Islet of Langerhans (tissue), 1 donor: ENCODE data around the gene ASIC3.
"Not testable (repeated sequence)": the region's sequence is repeated elsewhere in the genome, so short reads cannot be mapped to it uniquely, and the experiment has no call there.

Source experiments
- FAIRE-seq: peaks from one replicate; lab custom pipeline; 2011; peaks lifted over from hg19 to GRCh38; lab: Jason Lieb, UNC

The ASIC3 gene

DNA sequence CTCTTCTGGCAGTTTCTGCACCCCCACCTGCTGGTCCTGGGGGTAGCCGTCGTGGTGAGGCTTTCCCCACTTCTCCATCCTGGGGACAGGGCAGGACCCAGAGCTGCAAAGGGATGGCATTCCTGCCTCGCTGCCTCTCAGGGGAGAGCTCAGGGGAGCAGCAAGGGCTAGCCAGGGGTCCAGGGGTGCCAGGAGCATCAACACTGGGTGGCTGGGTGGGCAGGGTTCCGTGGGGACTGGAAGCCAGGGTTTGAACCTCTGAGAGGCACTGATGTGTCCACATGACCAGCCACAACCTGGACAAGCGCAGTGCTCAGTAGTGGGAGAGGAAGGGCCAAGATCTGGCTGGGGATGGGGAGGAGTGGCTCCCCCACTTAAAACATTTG is 14.5 kb upstream of the ASIC3 start:
- FAIRE-seq, result no peak

GRCh38 chr7:151034312-151035025 is 13.9 kb upstream of the ASIC3 start:
- FAIRE-seq, result no peak

DNA sequence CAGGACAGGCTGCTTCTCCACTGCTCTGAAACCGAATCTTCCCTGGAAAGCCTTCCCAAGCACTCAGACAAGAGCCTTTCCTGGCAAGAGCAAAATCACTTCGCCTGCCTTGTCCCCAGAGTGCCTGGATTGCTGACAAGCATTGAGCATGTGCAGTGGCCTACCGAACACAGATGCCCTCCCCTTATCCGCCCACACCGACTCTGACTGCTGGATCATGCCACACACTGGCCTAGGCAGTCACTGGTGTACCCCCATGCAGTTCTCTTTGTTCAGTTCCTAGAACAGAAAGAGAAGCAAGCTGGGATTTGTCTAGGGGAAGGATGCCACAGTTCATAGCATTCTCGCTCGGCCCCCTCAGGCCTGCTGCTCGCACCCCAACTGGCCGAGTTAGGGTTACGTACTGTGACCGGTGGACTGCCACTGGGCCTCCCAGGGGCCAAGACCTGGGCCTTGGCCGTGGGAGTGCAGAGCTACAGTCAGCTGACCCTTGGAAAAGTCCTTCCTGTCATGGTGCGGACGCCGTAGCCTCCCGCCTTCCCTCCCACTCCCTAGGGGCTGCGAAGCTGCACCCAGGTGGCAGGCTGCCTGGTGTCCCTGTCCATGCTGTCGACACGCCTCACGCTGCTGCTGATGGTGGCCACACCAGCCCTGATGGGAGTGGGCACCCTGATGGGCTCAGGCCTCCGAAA is 13.2 kb upstream of the ASIC3 start:
- FAIRE-seq, result no peak

DNA sequence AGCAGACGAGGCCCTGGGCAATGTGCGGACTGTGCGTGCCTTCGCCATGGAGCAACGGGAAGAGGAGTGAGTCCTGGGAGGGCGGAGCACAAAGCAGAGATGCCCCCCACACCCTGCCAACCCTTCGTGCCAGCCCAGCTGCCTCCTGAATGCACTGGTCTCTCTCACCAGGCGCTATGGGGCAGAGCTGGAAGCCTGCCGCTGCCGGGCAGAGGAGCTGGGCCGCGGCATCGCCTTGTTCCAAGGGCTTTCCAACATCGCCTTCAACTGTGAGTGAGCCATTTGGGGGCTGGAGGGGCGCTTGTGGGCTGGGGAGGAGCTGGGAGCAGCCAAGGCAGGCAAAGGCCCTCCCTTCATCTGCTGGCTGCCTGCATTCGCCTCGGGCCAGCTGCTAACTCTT is 12.4 kb upstream of the ASIC3 start:
- no peak for FAIRE-seq

GRCh38 chr7:151038951-151039849 is 9.1 kb upstream of the ASIC3 start:
- FAIRE-seq, result no peak

DNA sequence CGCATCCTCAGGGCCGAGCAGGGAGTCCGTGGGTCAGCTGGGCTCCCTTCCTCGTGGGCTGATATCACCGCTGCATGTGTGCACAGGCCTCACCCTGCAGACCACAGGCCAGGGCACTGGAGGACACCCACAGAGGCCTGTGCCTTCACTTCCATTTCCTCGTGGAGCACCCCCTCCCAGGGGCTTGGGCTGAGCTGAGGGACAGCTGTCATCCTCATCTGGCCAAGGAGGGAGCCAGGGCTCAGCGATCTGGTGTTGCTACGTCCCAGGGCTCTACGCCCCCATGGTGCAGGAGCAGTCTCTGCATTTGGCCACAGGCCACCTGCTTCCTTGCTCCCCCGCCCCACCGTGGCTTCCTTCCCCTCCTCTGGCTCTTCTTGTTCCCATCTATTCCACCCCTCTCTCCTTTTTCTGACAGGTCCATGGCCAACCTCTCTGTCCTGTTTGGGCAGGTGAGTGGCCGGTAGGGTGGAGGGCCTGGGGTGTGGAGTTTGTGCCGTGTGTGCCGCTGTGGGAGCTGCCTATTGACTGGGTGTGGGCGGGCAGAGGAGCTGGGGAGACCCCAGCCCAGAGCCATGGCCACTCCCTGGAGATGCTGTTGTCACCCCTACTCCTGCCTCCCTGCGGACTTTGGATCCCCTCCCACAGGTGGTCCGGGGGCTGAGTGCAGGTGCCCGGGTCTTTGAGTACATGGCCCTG is 8.3 kb upstream of the ASIC3 start:
- no peak for FAIRE-seq

DNA sequence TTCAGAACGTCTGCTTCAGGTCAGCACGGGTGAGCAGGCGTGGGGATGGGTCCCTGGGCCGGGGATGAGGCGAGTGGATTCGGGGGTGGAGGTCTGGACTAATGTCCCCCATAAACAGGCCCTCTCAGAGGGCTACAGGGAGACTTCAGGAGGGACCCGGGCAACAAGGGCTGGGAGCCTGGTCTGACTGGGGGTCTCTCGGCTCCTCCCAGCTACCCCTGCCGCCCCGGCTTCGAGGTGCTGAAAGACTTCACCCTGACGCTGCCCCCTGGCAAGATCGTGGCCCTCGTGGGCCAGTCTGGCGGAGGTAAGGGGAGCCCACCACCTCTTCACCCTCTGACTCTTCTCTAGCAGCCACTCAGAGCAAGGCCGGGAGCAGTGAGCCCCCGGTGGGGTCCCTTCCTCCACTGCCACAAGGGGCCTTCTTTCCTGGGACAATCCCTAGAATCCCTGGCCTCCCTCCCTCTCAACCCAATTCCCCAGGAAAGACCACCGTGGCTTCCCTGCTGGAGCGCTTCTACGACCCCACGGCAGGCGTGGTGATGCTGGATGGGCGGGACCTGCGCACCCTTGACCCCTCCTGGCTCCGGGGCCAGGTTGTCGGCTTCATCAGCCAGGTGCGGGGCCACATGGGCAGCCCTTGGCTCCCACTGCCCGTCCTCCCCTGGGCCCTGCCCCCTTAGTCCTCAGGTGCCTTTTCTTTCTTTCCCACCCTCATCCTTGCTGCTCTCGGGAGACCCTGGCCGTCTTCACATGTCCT is 7.5 kb upstream of the ASIC3 start:
- no peak for FAIRE-seq

- FAIRE-seq, result not testable (repeated sequence)
Observed at GRCh38 chr7:151043449-151043848, 4.9 kb upstream of the ASIC3 start.

DNA sequence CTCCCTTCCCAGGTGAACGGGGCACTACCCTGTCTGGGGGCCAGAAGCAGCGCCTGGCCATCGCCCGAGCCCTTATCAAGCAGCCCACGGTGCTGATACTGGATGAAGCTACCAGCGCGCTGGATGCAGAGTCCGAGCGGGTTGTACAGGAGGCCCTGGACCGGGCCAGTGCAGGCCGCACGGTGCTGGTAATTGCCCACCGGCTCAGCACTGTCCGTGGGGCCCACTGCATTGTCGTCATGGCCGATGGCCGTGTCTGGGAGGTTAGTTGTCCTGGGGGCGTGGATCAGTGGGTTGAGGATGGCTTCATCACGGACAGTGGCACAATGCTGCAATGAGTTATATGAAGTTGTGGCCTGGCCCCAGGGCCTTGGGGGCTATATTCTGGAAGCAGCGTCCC is 4.4 kb upstream of the ASIC3 start:
- no peak for FAIRE-seq

DNA sequence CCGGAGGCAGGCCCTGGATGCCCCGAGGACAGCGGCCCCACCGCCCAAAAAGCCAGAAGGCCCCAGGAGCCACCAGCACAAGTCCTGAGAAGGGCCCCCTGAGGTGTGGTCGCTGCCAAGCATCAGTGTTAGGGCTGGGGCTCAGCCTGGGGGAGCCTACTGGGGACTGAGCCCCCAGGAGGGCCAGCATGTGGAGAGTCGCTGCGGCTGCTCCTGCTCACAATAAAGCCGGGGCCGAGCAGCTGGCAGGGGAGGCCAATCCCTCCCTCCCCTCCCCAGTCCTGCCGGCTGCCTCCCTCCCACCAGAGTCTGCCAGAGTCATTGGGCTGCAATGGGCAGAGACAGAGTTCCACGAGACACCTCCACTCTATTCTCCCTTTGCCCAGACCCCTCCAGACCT is 3.1 kb upstream of the ASIC3 start:
- no peak for FAIRE-seq

DNA sequence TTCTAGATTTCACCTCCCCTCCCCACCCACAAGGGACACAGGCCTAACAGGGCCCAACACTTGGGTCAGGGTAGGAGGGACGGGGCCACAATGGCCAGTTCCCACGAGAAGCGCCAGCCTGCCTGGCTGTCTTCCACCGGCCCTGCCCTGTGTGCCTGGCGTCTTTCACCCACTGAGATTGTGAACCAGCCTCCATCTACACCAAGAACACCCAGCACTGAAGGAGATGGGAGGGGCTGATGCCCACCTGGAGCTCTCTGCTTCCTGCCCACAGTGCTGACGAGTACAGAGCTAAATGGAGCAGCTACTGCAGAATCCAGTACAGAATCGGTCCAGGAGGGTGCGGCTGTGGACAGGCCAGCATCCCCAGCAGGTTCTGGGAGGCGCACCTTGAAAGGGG is 2.4 kb upstream of the ASIC3 start:
- FAIRE-seq, result no peak

GRCh38 chr7:151046603-151047573 is 1.4 kb upstream of the ASIC3 start:
- no peak for FAIRE-seq

- no peak for FAIRE-seq
Observed at GRCh38 chr7:151048911-151049463, 656 bp downstream of the ASIC3 start.

GRCh38 chr7:151051108-151051507 is 2.8 kb downstream of the ASIC3 start:
- no peak for FAIRE-seq

DNA sequence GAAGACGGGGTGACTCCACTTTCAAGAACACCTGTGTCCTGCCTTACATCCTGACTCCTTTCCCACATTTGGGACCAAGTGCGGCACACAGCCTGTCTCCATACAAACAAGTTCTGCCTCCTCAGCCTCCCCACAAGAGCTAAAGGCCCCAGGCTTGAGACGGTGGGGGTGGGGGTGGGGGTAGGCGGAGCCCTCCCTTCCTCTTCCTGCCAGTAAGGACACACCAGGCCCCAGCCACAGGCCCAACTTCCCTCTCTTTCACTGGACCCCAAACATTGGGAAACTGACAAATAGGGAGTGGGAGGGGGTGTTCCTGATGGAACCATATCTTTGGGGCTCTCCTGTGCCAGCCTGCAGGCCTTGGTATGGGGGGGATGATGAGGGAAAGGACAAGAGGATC is 4.8 kb downstream of the ASIC3 start:
- FAIRE-seq, result no peak

- no peak for FAIRE-seq
Observed at GRCh38 chr7:151053751-151054150, 5.4 kb downstream of the ASIC3 start.

GRCh38 chr7:151056283-151056665 is 7.9 kb downstream of the ASIC3 start:
- no peak for FAIRE-seq

DNA sequence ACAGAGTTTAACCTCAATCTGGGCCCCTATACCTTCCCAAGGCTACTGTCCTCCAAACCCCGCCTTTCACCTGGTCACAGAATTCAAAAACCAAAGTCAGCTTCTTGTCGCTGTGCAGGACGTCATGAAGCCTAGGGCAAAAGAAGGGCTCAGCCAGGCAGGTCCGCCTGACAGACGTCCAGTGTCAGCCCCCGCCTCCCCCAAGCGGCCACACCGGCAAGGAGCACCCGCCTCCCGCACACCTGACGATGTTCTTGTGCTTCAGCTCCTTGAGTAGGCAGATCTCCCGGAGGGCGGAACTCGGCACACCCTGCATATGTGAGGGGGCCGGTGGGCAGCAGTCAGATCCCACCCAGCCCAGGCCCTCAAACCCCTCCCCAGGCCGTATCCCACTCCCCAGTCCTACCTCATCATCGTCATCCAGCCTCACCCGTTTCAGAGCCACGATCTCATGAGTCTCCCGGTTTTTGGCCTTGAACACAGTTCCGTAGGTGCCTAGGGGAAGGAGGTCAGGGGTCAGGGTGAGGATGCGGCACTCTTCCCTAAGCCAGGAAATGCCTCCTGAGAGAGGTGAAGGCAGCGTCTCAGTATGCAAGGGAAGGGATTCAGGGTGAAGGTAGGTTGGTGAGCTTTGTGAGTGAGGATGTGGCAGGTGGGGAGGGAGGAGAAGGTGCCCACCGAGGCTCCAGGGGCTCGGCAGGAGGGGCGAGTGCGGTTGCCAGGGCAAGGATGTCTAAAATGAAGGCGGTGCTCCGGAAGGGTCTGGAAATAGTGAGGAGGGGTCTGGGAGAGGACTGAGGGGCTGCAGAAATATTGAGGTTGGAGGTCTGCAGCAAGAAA is 8.6 kb downstream of the ASIC3 start:
- FAIRE-seq, result no peak

DNA sequence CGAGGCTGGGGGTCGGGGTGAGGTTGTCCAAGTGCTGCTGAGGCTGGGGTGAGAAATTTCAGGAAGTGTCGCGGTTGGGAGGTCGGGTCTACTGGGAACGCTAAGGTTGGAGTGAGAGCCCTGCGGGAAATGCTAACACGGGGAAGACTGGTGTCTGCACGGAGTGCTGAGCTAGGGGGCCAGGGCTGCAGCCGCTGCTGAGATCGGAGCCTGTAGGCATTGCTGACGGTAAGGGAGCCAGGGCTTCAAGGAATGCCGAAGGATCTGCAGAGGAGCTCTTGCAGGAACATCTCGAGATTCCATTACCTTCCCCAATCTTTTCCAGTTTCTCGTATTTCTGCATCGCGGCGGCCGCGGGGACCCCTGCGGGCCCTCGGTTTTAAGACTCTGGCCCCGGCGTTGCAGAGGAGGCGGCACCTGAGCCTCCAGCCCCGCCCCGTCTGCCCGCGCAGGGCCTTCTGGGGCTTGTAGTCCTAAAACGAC is 9.2 kb downstream of the ASIC3 start, which contains the start of gene CDK5:
Gene CDK5, minus strand, starts transcription at position 392 of the 483 bp plus-strand sequence. Its CDS starts 49 bp downstream, at position 343.
- no peak for FAIRE-seq
